ENCODE measurements around the gene SMIM12.

The SMIM12 gene

DNA sequence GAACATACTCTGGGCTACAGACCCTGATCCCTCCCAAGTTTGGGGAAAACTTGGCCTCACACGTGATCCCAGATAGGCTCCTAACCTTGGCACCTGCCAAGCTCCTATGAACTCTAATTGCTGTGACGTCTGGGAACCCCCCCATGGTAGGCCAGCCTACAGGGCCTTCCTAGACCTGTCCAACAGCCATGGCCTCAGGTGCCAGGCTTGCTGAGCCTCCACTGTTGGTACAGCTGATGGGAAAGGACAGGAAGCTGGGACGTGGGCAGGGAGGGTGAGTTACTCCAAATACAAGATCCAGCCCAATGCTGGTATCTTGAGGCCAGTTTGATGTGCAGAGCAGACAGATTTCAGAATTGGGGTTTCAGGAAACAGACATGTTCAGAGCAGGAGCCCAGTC, 19.1 kb downstream of the SMIM12 start:
- no peak overlapping the region for H3K4me3 ChIP-seq (ENCODE audit: insufficient read depth, low read length, poor library complexity, severe bottlenecking)
- no peaks in the 10 kb centered on the region for H3K9me2 ChIP-seq (replicated peaks; ENCODE audit: insufficient read depth, low read length)
- H3K27me3 ChIP-seq (ENCODE audit: low read length), result no peaks in the 10 kb centered on the region
- H3K36me3 ChIP-seq (ENCODE audit: low read length), result no peaks in the 10 kb centered on the region
- TF ChIP-seq EZH2phosphoT487 (conservative IDR thresholded peaks at IDR 0.05; ENCODE audit: low read length), result no peak
- TF ChIP-seq, protein P1, sequence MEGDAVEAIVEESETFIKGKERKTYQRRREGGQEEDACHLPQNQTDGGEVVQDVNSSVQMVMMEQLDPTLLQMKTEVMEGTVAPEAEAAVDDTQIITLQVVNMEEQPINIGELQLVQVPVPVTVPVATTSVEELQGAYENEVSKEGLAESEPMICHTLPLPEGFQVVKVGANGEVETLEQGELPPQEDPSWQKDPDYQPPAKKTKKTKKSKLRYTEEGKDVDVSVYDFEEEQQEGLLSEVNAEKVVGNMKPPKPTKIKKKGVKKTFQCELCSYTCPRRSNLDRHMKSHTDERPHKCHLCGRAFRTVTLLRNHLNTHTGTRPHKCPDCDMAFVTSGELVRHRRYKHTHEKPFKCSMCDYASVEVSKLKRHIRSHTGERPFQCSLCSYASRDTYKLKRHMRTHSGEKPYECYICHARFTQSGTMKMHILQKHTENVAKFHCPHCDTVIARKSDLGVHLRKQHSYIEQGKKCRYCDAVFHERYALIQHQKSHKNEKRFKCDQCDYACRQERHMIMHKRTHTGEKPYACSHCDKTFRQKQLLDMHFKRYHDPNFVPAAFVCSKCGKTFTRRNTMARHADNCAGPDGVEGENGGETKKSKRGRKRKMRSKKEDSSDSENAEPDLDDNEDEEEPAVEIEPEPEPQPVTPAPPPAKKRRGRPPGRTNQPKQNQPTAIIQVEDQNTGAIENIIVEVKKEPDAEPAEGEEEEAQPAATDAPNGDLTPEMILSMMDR (IDR thresholded peaks at IDR 0.05; ENCODE audit: insufficient read depth, low read length, poor library complexity, severe bottlenecking), result no peak
- H3F3A ChIP-seq (ENCODE audit: insufficient read depth), result no peaks in the 10 kb centered on the region
- no peak overlapping the region for H2AFZ ChIP-seq (ENCODE audit: low read depth, low read length, severe bottlenecking)
- no peaks in the 10 kb centered on the region for H3K79me2 ChIP-seq (ENCODE audit: insufficient read depth, low read length)
- no peak overlapping the region for H3K9ac ChIP-seq (ENCODE audit: low read length)
- no peaks in the 10 kb centered on the region for H4K20me1 ChIP-seq (ENCODE audit: low read depth, low read length)
- no peak overlapping the region for H3K27ac ChIP-seq (ENCODE audit: low read depth, low read length)
- no peaks in the 10 kb centered on the region for H3K9me3 ChIP-seq (ENCODE audit: insufficient read depth, low read length)
- no peak overlapping the region for H3K4me2 ChIP-seq (ENCODE audit: low read depth, low read length, poor library complexity, severe bottlenecking)

DNA sequence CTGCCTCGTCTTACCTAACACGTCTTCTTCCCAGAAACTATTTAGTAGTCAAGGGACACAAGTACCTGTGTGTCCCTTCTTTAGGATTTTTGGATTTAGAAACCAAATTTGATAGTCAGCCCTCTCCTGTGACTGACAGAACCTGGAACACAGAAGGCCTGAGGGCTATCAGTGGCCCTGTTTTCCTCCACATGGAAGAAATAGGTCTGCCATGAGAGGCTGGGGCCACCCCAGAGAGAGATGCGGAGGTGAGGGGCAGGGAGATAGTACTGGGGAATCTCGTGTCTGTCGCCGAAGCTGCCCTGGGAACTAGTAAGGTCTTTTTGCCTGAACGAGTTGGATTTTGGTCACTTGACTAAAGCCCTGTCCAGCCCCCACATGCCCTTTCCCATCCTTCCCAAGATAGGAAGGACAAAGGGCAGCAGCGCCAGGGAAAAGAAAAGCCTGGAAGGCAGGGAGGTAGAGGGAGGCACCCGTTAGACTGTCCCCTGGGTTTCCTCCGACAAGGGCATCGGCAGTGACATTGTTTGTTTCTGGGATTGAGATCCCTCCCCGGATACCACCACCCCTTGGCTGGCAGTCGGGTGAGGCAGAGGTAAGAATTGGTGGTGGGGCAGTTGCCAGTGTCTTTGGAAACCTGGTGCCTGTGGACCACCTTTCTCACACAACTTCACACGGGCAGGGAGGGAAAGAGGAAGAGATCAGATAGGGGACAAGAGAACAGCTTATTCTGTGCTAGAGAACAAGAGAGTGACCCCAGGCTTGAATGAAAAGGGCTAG, 19.8 kb downstream of the SMIM12 start:
- Histone ChIP-seq H3K4me3 (ENCODE audit: insufficient read depth, low read length, poor library complexity, severe bottlenecking) (no peak overlapping the region), H3K9me2 (replicated peaks; ENCODE audit: insufficient read depth, low read length) (no peaks in the 10 kb centered on the region), H3K4me2 (ENCODE audit: low read depth, low read length, poor library complexity, severe bottlenecking) (no peak overlapping the region), H3K79me2 (ENCODE audit: insufficient read depth, low read length) (no peaks in the 10 kb centered on the region), H3K9ac (ENCODE audit: low read length) (no peak overlapping the region), H3F3A (ENCODE audit: insufficient read depth) (no peaks in the 10 kb centered on the region), H3K9me3 (ENCODE audit: insufficient read depth, low read length) (no peaks in the 10 kb centered on the region), H3K27ac (ENCODE audit: low read depth, low read length) (no peak overlapping the region), H4K20me1 (ENCODE audit: low read depth, low read length) (no peaks in the 10 kb centered on the region), H2AFZ (ENCODE audit: low read depth, low read length, severe bottlenecking) (no peak overlapping the region), H3K36me3 (ENCODE audit: low read length) (no peaks in the 10 kb centered on the region), H3K27me3 (ENCODE audit: low read length) (no peaks in the 10 kb centered on the region)
- TF ChIP-seq, protein P1 (IDR thresholded peaks at IDR 0.05; ENCODE audit: insufficient read depth, low read length, poor library complexity, severe bottlenecking), result no peak
- TF ChIP-seq EZH2phosphoT487 (conservative IDR thresholded peaks at IDR 0.05; ENCODE audit: low read length), result no peak

DNA sequence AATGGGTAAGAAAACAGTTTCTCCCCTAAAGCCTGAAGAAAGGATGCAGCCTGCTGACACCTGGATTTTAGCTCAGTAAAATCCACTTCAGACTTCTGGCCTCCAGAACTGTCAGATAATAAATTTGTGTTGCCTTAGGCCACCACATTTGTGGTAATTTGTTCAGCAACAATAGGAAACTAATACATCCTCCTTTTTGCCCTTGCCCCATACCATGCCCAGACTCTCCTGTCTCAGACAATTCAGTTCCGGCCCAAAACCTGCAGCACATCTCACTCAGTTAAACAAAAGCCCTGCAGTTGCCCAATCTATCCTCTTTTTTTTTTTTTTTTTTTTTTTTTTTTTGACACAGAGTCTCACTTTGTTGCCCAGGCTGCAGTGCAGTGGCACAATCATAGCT, 25.8 kb downstream of the SMIM12 start:
- H3K27me3 ChIP-seq (ENCODE audit: low read length), result no peaks in the 10 kb centered on the region
- TF ChIP-seq, protein P1 (IDR thresholded peaks at IDR 0.05; ENCODE audit: insufficient read depth, low read length, poor library complexity, severe bottlenecking), result no peak
- no peak for TF ChIP-seq EZH2phosphoT487 (conservative IDR thresholded peaks at IDR 0.05; ENCODE audit: low read length)
- no peaks in the 10 kb centered on the region for H4K20me1 ChIP-seq (ENCODE audit: low read depth, low read length)
- no peaks in the 10 kb centered on the region for H3K9me3 ChIP-seq (ENCODE audit: insufficient read depth, low read length)
- H3K4me2 ChIP-seq (ENCODE audit: low read depth, low read length, poor library complexity, severe bottlenecking), result no peak overlapping the region
- H3K9me2 ChIP-seq (replicated peaks; ENCODE audit: insufficient read depth, low read length), result no peaks in the 10 kb centered on the region
- no peak overlapping the region for H2AFZ ChIP-seq (ENCODE audit: low read depth, low read length, severe bottlenecking)
- no peaks in the 10 kb centered on the region for H3K79me2 ChIP-seq (ENCODE audit: insufficient read depth, low read length)
- H3K36me3 ChIP-seq (ENCODE audit: low read length), result no peaks in the 10 kb centered on the region
- no peak overlapping the region for H3K27ac ChIP-seq (ENCODE audit: low read depth, low read length)
- H3K4me3 ChIP-seq (ENCODE audit: insufficient read depth, low read length, poor library complexity, severe bottlenecking), result no peak overlapping the region
- no peak overlapping the region for H3K9ac ChIP-seq (ENCODE audit: low read length)
- H3F3A ChIP-seq (ENCODE audit: insufficient read depth), result no peaks in the 10 kb centered on the region
